Activated T-cell treated with anti-CD3 and anti-CD28 coated beads for 4 hours (primary cell): ENCODE results near the gene ADGRE1.

Experiments
- DNase-seq: peaks from one replicate; pipeline ENCODE4 v3.0.0-alpha.2; 2020

The ADGRE1 gene

DNA sequence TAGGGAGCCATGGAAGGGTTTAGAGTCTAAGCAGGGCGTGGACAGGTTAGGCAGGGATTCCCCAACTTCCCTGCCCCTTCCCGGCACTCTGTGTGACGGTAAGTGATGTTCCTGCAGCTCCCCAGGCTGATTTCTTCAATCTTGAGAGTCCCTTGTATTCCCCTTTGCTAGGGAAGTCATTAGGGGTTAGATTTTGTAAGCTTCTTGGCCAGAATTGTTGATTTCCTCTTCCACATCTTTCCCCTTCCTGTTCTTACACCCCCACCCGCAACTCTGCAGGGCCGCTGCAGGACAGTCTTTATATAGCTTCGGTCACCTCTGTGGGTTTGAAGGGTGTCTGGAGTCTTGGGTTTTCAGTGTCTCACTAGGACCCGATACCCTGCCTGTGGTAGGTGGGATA is 10.6 kb upstream of the ADGRE1 start:
- no peak for DNase-seq

DNA sequence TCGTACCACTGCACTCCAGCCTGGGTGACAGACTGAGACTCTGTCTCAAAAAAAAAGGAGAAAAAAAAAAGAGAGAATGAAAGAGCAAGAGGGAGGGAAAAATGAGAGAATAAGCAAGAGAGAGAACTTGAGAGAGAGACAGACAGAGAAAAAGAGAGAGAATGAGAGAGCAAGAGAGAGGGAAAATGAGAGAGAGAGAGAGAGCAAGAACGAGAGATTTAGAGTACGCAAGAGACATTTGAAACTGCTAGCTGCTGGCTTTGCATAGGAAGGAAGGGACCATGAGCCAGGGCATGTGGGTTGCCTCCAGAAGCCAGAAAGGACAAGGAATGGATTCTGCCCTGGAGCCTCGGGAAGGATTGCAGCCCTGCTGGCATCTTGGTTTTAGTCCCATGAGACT is 9.6 kb upstream of the ADGRE1 start:
- DNase-seq: no peak

DNA sequence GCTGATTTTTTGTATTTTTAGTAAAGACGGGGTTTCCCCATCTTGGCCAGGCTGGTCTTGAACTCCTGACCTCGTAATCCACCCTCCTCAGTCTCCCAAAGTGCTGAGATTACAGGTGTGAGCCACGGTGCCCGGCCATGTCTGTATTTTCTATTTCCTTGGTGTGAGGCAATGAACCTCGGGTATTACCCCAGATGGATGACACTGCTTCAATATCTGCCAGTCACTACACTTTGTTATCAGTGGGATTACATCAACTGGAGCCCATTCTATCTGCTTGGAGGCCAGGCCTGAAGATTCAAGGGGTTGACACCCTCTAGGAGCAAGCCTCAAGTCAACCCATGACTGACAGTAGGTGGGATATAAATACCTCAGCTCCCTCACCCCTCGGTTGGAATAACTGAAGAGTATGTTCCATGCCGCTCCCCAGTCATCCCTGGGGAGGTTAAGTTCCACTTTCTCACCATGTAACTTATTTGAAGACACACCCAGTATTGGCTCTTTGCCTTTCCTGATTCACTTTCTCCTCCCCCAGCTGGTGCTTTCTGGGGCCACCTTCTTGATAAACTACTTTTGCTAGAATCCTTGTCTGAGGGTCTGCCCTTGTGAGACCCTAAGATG is 992 bp upstream of the ADGRE1 start:
- DNase-seq: no peak

DNA sequence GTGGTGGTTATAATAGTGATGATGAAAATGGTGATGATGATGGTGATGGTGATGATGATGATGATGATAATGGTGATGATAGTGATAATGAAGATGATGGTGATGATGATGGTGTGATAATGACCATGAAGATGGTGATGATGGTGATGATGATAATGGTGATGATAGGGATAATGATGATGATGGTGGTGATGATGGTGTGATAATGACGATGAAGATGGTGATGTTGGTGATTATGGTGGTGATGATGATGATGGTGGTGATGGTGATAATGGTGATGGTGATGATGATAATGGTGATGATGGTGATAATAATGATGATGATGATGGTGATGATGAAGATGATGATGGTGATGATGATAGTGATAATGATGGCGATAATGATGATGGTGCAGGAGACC is 1.6 kb downstream of the ADGRE1 start:
- DNase-seq: no peak

DNA sequence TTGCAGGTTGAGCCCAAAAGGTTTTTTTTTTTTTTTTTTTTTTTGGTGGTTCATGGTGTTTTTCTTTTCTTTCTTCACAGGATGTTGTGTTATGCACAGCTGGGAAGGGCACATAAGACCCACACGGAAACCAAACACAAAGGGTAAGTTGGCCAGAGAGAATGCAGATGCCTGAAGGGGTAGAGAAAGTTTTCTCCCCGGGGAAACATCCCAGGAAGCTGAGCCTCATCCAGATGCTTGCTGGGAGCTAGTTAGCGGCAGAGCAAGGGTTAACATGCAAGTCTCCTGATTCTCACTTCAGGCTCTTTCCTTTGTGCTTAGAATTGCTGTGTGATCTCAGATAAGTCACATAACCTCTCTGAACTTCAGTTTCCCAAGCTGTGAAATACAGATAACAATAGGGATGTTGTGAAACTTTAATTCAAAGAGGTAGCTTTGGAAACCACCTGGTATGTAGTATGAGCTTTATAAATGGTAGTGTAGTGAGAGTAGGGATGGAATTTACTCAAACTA is 3.1 kb downstream of the ADGRE1 start:
- no peak for DNase-seq

DNA sequence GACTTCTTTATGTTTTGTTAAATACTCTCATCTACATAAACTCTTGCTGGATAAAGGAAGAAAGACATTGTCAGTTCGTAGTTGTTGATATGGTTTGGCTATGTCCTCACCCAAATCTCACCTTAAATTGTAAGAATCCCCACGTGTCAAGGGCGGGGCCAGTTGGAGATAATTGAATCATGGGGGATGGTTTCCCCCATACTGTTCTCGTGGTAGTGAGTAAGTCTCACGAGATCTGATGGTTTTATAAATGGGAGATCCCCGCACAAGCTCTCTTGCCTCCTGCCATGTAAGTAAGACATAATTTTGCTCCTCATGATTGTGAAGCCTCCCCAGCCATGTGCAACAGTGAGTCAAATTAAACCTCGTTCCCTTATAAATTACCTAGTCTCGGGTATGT is 3.6 kb downstream of the ADGRE1 start:
- DNase-seq: peak; percentile 11

DNA sequence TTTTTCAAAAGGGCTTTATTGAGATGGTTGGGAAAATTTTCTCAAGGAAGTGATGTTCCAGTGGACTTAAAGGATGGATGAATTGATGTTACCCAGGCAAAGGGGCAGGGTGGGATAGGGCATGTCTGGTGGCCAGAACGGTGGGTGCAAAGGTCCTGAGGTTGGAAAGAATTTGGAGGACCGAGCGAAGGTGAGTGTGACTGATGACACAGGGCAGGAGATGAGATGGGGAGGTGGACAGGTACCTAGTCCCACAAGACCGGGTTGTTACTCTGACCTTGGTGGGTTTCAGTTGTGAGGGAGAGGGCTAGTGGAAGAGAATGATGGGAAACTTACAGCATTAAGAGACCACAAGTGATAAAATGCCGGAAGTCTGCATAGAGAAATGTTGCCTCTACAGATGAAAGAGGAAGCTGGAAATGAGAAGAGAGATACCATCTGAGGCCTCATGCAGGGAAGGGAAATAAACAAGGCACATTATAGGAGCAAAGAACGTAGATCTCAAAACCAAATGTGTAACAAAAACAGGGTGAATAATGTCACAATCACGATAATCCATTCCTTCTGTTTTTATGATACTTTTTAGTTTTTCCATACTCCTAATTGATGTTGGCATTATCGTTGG is 4.5 kb downstream of the ADGRE1 start:
- no peak for DNase-seq

DNA sequence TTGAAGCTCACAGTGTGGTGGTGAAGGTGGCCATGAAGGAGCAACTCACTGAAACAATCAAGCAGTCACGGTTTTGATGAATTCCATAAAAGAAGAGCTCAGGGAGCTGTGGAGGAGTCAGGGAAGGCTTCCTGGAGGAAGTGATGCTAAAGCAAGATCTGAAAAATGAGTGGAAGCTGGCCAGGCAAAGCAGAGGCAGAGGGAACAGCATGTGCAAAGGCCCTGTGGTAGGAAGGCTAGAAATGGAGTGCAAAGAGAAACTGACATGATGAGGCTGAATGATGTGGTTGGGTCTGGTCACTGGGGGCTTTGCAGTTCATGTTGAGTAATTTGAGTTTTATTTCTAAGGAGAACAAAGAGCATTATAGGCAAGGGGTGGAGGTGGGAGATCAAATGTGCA is 6.9 kb downstream of the ADGRE1 start:
- no peak for DNase-seq

DNA sequence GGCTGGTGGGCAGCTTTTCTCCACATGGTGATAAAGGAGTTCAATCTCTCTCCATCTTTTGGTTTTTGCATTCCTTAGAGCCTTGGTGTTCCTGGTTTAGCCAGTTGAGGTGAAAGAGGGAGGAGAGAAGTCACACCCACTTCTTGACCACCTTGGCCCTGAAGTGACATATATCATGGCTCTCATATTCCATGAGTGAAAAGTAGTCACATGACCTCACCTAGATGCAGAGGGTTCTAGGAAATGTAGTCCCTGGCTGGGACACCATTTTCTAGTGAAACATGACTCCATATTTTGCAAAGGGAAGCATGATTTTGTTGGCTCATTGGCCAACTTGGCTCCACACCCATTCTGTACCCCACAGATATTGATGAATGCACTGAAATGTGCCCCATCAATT is 16.1 kb downstream of the ADGRE1 start:
- DNase-seq: no peak

DNA sequence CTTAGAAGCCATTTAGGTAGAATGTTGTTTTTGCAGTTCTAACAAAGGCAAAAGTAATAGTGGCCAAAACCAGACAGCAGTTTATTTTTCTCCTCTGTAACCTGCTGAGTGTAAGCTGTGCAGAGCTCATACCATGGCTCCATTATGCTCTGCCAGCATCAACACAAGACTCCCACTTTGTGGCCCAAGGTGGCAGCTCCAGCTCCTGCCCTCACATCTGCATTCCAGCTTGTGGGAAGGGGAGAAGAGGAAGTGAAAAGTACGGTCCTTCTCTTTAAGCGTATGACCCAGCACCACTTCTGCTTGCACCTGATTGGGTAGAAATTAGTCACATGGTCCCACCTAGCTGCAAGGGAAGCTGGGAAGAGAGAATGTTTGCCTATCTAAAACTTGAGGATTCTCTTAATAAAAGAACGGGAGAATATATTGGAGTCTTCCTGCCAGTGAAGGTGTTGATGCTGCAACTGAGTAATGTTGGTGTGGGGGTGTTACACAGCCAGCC is 19.2 kb downstream of the ADGRE1 start:
- DNase-seq: no peak

DNA sequence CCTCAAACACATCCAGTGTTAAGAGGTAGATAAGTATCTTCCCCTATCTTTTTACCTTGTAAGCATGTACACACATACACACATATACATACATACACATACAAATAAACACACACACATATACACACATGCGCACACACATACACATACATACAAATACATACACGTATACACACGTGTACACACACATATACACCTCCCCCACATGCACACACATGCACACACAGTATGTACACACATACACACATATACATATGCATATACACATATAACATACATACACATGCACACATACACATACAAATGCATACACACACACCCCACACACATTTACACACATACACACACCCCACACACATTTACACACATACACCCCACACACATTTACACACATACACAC is 24.1 kb downstream of the ADGRE1 start:
- no peak for DNase-seq

DNA sequence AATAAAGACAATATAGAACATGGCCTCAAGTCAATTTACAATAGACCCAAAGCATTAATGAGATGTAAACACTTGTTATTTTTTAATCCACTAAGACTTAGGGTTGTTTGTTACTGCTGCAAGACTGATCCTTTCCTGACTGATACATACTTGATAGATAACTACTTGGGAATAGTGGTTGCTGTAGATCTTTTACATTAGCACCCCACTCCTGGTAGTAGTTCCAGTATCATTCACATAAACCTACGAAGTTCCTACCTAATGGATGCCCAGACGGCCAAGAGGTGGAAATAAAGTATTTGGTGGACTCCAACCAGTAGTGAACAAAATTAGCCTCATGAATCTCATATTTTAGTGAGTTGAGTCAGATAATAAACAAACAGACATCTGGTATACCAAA is 26.9 kb downstream of the ADGRE1 start:
- DNase-seq: no peak

DNA sequence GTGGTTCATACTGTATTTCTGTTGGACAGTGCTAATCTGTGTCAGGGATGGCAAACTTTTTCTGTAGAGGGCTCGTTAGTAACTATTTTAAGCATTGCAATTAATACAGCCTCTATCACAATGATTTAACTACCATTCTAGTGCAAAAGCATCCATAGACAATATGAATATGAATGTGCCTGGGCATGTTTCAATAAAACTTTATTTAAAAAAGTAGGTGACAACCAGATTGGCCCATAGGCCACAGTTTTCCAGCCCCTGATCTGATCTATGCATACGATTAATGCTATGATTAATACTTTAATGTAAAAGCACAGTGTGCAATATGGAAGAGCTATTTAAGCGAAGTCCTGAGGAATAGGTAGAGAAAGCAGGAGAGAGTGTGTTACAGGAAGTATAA is 29.6 kb downstream of the ADGRE1 start:
- no peak for DNase-seq

DNA sequence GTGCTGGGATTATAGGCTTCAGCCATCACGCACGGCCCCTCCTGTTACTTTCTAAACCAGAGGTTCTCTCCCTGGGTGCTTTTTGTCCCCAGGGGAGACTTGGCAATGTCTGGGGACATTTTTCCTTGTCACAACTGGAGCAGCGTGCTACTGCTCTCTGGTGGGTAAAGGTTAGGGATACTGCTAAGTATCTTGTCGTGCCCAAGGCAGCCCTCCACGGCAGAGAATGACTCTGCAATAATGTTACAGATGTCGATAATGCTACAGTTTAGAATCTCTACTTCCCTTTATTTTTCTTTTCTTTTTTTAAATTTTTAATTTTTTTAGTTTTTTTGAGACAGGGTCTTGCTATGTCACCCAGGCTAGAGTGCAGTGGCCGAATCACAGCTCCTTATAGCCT is 38.0 kb downstream of the ADGRE1 start:
- no peak for DNase-seq

DNA sequence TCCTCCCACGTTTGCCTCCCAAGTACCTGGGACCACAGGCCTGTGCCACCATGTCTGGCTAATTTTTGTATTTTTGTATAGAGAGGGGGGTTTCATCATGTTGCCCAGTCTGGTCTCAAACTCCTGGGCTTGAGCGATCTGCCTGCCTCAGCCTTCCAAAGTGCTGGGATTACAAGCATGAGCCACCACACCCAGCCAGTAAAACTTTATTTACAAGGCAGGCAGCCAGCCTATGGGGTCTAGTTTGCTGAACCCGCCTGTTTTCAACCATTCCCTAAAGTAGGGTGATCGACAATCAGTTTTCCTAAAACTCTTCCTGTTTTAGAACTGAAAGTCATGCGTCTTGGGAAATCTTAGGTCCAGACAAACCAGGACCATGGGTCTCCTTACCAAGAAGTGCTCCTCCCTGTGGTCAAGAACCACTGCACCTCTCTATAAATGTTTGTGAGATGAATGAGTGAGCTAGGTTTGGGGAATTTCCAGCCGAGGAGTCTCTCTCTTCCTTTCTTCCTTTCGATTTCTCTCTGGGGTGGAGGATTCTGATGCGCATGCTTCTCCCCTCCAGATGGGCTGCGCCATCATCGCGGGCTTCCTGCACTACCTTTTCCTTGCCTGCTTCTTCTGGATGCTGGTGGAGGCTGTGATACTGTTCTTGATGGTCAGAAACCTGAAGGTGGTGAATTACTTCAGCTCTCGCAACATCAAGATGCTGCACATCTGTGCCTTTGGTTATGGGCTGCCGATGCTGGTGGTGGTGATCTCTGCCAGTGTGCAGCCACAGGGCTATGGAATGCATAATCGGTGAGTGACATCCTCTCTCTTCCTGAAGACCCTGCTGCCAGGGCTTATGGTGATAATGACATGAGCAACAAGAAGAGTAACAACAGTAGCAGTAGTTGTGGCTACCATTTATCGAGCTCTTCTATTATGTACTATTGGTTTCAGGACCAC is 38.7 kb downstream of the ADGRE1 start:
- peak; percentile 7 for DNase-seq

DNA sequence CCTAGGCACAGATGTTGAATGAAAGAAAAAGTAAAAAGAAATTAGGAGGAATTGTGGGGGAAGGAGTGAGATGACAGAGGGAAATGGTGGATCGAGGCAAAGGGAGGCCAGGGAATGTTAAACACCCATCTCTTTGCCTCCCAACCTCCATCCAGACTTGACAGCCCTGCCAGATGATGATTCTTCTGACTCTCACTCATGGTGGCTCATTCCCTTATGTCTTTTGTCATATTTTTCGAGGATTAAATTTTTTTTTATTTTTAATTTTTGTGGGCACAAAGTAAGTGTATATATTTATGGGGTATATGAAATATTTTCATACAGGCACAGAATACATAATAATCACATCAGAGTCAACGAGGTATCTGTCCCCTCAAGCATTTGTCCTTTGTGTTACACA is 42.8 kb downstream of the ADGRE1 start:
- DNase-seq: no peak

DNA sequence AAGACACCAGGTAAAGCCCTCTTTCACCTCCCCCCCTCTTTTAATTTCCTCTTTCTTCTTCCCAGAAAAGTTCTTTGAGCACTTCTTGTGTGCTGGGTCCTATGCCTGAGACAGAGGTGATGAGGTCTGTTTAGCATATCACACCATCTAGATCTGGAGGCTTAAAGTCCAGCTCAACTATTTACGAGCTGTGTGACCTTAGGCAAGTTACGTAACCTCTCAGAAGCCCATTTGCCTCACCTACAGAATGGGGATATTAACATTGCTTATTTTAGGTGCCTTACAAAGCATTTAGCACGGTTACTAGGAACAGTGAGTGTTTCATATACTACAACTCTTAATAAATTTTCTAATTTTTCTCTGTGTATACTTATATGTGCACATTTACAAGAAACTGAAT is 47.7 kb downstream of the ADGRE1 start:
- no peak for DNase-seq

DNA sequence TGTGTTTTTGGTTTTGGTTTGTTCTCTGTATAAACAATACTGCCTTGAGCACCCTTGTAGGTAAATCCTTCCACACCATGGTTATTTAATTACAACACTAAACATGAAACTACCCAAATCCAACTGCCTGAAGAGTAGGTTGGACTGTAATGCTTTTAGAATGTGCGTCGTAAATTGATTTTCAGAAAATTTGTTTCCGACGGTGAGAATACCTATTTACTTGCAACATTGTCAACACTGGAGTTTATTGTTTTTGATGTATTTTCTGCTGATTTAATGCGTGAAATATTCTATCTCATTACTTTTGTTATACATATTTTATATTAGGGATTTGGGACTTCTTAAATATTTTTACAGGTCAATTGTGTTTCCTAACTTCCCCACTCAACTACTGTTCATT is 48.2 kb downstream of the ADGRE1 start:
- DNase-seq: no peak

DNA sequence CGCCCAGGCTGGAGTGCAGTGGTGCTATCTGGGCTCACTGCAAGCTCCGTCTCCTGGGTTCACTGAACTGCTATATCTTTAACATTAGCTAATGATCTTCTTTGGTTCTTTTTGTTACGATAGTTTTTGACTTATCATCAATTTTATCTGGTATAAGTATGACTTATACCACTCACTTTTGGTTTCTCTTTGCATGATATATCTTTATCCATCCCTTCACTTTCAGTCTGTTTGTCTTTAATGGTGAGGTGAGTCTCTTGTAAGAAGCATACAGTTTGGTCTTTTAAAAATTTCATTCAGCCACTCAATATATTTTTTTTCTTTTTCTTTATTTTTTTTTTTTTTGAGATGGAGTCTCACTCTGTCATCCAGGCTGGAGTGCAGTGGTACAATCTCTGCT is 58.4 kb downstream of the ADGRE1 start:
- DNase-seq: no peak

DNA sequence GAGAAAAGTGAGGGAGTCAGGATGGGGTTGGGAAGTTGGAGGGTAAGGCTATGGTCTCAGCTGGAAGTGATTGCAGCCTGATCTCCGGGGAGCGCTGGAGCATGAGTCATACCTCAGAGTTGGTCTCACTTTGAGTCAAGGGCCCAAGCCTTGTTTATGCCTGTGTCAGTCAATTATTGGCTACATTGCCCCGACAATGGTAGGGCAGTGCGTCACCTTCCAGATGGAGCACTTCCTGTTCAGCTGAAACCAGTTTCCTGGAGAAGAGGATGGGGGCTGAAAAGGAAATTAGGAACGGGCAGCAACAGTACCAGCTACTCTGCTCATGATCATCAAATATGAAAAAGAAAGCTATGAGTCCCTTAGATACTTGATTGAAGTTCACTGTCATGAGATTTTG is 60.4 kb downstream of the ADGRE1 start:
- no peak for DNase-seq

DNA sequence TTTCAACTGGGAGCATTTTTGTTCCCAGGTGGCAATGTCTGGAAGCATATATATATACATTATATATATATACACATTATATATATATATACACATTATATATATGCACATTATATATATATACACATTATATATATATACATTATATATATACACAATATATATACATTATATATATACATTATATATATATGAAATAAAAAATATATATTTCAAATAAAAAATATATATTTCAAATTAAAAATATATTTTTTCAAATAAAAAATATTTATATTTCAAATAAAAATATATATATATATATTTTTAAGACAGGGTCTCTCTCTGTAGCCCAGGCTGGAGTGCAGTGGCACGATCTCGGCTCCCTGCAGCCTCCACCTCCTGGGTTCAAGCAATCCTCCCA is 61.5 kb downstream of the ADGRE1 start:
- no peak for DNase-seq

DNA sequence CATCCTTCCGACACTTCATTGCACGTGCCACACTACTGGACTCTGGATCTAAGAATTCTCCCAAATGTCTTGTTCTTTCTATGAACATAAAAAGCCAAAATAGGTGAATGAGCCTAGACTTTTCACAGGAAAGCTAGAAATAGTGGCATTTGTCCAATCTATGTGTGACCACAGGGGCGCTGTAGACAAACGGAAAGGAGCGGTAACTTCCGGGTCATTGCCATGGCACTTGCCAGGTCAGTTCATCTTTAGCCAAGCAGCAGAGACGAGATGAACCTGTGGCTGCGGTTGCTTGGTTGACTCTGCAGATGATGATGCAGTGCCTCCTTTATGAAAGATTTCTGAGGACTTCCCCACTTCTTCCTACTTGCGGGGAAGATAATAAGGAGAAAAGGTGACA is 65.6 kb downstream of the ADGRE1 start:
- DNase-seq: no peak

DNA sequence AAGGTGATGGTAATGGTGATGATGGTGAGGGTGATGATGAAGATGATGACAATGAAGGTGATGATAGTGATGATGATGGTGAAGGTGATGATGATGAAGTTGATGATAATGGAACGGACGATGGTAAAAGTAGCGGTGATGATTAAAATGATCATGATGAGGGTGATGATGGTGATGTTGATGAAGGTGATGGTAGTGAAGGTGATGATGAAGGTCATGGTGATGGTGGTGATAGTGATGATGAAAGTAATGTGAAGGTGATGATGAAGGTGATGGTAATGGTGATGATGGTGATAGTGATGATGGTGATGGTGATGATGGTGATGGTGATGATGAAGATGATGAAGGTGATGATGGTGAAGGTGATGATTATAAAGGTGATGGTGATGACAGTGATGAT is 67.7 kb downstream of the ADGRE1 start:
- no peak for DNase-seq

DNA sequence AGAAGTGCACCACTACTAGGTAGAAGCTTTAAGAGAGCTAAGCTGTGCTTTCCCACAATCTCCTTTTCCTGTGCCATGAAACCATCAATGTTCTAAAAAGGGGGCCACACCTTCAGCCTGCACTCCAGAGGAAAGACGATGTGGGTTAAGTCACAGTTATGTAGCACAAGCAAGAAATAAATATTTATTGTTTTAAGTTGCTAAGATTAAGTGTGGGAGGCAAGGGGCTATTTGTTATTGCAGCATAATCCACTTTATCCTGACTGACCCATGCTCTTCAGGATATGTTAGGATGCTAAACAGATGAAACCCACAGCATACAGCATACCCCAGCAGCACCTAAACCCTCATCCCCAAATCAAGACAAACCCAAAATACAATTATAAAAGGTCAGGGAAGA is 69.2 kb downstream of the ADGRE1 start:
- no peak for DNase-seq
